ENCODE data around the gene GLCCI1. TPM values are rescaled to one million over a fixed set of nuclear protein-coding genes. Genes with fewer than 3 reads are reported as not detected.

The GLCCI1 gene
- total and polyA plus RNA-seq, 2 donors (not counting 3 experiments of a cell fraction or from before 2014, with no cell fraction given): 2.3 to 5.6 TPM

DNA sequence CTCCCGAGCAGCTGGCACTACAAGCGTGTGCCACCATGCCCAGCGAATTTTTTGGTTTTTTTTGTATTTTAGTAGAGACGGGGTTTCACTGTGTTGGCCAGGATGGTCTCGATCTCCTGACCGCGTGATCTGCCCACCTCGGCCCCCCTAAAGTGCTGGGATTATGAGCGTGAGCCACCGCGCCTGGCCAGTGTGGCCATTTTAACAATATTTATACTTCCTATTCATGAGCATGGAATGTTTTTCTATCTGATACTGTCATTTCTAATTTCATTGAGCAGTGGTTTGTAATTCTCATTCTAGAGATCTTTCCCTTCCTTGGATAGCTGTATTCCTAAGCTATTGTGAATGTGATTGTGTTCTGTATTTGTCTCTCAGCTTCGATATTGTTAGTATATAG, 96.2 kb downstream of the GLCCI1 start:
- no peak for FAIRE-seq
- Histone ChIP-seq H3K4me3 (replicated peaks in 1 of 3; ENCODE audit: insufficient read depth in 1 of 3, low read depth in 1 of 3, low read length in 3 of 3) (no peak overlapping the region), H3K79me2 (ENCODE audit: control insufficient read depth, insufficient read depth, low read length) (no peaks in the 10 kb centered on the region), H3K9me1 (replicated peaks; ENCODE audit: control insufficient read depth, extremely low read depth, insufficient read depth, low read length) (no peaks in the 10 kb centered on the region), H3K4me1 (ENCODE audit: control insufficient read depth, extremely low read depth, insufficient read depth, low read length) (no peaks in the 10 kb centered on the region), H4K20me1 (replicated peaks; ENCODE audit: control insufficient read depth, extremely low read depth, insufficient read depth, low read length) (no peaks in the 10 kb centered on the region), H3K36me3 (ENCODE audit: control insufficient read depth in 2 of 2, extremely low read depth in 1 of 2, insufficient read depth in 2 of 2, low read length in 2 of 2) (no peaks in the 10 kb centered on the region), H3K27me3 (ENCODE audit: control insufficient read depth in 2 of 2, insufficient read depth in 2 of 2, low read length in 2 of 2) (no peaks in the 10 kb centered on the region), H3K4me2 (ENCODE audit: insufficient read depth, low read length) (no peak overlapping the region), H3K27ac (ENCODE audit: insufficient read depth, low read depth, low read length) (no peak overlapping the region), H3K9me3 (replicated peaks; ENCODE audit: control insufficient read depth, insufficient read depth, low read length) (no peaks in the 10 kb centered on the region), H2AFZ (ENCODE audit: low read depth, low read length) (no peak overlapping the region), H3K9ac (replicated peaks; ENCODE audit: extremely low read depth, insufficient read depth, low read length) (no peak overlapping the region)
- dilution Hi-C loops (cut with MboI; ENCODE audit: extremely low pct_ligation_motif_present, low sequenced_read_pairs): no loop called here
- TF ChIP-seq, protein P1, sequence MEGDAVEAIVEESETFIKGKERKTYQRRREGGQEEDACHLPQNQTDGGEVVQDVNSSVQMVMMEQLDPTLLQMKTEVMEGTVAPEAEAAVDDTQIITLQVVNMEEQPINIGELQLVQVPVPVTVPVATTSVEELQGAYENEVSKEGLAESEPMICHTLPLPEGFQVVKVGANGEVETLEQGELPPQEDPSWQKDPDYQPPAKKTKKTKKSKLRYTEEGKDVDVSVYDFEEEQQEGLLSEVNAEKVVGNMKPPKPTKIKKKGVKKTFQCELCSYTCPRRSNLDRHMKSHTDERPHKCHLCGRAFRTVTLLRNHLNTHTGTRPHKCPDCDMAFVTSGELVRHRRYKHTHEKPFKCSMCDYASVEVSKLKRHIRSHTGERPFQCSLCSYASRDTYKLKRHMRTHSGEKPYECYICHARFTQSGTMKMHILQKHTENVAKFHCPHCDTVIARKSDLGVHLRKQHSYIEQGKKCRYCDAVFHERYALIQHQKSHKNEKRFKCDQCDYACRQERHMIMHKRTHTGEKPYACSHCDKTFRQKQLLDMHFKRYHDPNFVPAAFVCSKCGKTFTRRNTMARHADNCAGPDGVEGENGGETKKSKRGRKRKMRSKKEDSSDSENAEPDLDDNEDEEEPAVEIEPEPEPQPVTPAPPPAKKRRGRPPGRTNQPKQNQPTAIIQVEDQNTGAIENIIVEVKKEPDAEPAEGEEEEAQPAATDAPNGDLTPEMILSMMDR (IDR thresholded peaks at IDR 0.05; ENCODE audit: extremely low read depth in 1 of 2, insufficient read depth in 1 of 2, low read depth in 1 of 2, low read length in 2 of 2): no peak
- TF ChIP-seq EZH2 (IDR thresholded peaks at IDR 0.05; ENCODE audit: borderline replicate concordance, low read depth, low read length, severe bottlenecking) (no peak), MAX (IDR thresholded peaks at IDR 0.05; ENCODE audit: insufficient read depth, insufficient read length) (no peak), POLR2AphosphoS5 (IDR thresholded peaks at IDR 0.05; ENCODE audit: insufficient read depth, low read depth, low read length) (no peak), JUN (IDR thresholded peaks at IDR 0.05; ENCODE audit: borderline replicate concordance, insufficient read depth, insufficient read length, low read depth) (no peak), GATA2 (IDR thresholded peaks at IDR 0.05; ENCODE audit: insufficient read depth, insufficient read length, low read depth, low read length) (no peak), MYC (IDR thresholded peaks at IDR 0.05; ENCODE audit: low read depth, low read length) (no peak), POLR2A (IDR thresholded peaks at IDR 0.05; ENCODE audit: low read depth, low read length) (no peak), FOS (IDR thresholded peaks at IDR 0.05; ENCODE audit: borderline replicate concordance, insufficient read depth, low read length) (no peak)
- intact Hi-C loops (cut with micrococcal nuclease): no loop called here
- DNase-seq (ENCODE audit: low read depth, low spot score): no peak
- CTCF ChIA-PET: no interaction called here
- no TSS peak for BruUV-seq (replicated peaks)
- POLR2A ChIA-PET: no interaction called here
